ENCODE results near the gene TMEM229A. TPM values are rescaled to one million over a fixed set of nuclear protein-coding genes. Genes with fewer than 3 reads are reported as not detected.

Gene TMEM229A
- total and polyA plus RNA-seq, 10 of the 15 experiments (the other 5 are each of a cell fraction or from before 2014, with no cell fraction given), result not detected

DNA sequence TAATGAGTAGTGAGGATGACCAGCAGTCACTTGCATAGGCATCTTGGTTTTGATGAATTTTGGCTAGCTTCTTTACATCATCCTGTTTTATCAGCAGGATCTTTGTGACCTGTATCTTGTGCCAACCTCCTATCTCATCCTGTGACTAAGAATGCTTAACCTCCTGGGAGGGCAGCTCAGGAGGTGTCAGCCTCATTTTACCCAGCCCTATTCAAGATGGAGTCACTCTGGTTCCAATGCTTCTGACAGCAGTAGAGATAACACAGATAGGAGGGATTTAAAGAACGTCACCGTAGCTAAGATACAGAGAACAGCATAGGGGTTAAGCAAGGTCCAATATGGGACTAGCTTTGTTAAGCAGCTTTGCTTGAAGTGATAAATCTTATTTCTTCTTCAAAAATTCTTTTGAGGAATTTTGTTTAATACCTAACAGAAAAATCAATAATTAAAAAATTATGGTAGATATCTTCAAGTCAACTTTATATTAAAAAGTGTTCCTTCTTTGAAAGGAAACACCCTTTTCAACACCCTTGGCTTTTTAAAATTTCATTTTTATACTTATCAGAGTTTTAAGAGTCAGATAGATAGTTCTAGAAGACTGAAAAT, 39.9 kb downstream of the TMEM229A start:
- ChIA-PET RAD21 (ENCODE audit: unreplicated experiment) (no interaction called here), SMC1A (ENCODE audit: uncharacterized antibody, unreplicated experiment) (no interaction called here), POLR2A (interaction anchor here (0.6 kb wide), 1 partner anchor 1681 kb away, joined by 3 read pairs; no protein-coding TSS in a partner anchor), CTCF (interaction anchor here (0.6 kb wide), 2 partner anchors 122 to 397 kb away, joined by 3 read pairs; no protein-coding TSS in a partner anchor)
- DNase-seq (ENCODE audit: low read depth, low spot score) (no peak), ATAC-seq (no peak), FAIRE-seq (no peak)
- Histone ChIP-seq H3K79me2 (ENCODE audit: control insufficient read depth, insufficient read depth, low read length) (no peaks in the 10 kb centered on the region), H3K4me2 (ENCODE audit: control insufficient read depth, insufficient read depth) (no peak overlapping the region), H3K4me1 (ENCODE audit: control insufficient read depth, insufficient read depth, low read length) (no peaks in the 10 kb centered on the region), H3K27ac (ENCODE audit: control insufficient read depth, insufficient read depth) (no peak overlapping the region), H3K9me3 (replicated peaks; ENCODE audit: control insufficient read depth, insufficient read depth, low read length) (no peaks in the 10 kb centered on the region), H2AFZ (ENCODE audit: control insufficient read depth, low read depth, low read length) (no peak overlapping the region), H4K20me1 (ENCODE audit: control insufficient read depth, insufficient read depth) (no peaks in the 10 kb centered on the region), H3K27me3 (replicated peaks in 1 of 2; ENCODE audit: control insufficient read depth in 2 of 2, insufficient read depth in 2 of 2, low read length in 1 of 2) (no peaks in the 10 kb centered on the region), H3K9ac (ENCODE audit: control insufficient read depth, insufficient read depth, low read length) (no peak overlapping the region), H3K4me3 (no peak overlapping the region), H3K36me3 (ENCODE audit: control insufficient read depth in 2 of 2, insufficient read depth in 2 of 2, low read length in 1 of 2) (no peaks in the 10 kb centered on the region)
- in situ Hi-C loops (cut with MboI) (no loop called here), intact Hi-C loops (cut with micrococcal nuclease; ENCODE audit: unreplicated experiment) (no loop called here)
- no TSS peak for BruUV-seq (replicated peaks)
- 51% methylated on average over 2 of the region's 2 CpGs for WGBS (ENCODE audit: insufficient coverage, insufficient replicate concordance, low lambda C conversion rate, missing lambda C conversion rate)
- TF ChIP-seq, protein P1, sequence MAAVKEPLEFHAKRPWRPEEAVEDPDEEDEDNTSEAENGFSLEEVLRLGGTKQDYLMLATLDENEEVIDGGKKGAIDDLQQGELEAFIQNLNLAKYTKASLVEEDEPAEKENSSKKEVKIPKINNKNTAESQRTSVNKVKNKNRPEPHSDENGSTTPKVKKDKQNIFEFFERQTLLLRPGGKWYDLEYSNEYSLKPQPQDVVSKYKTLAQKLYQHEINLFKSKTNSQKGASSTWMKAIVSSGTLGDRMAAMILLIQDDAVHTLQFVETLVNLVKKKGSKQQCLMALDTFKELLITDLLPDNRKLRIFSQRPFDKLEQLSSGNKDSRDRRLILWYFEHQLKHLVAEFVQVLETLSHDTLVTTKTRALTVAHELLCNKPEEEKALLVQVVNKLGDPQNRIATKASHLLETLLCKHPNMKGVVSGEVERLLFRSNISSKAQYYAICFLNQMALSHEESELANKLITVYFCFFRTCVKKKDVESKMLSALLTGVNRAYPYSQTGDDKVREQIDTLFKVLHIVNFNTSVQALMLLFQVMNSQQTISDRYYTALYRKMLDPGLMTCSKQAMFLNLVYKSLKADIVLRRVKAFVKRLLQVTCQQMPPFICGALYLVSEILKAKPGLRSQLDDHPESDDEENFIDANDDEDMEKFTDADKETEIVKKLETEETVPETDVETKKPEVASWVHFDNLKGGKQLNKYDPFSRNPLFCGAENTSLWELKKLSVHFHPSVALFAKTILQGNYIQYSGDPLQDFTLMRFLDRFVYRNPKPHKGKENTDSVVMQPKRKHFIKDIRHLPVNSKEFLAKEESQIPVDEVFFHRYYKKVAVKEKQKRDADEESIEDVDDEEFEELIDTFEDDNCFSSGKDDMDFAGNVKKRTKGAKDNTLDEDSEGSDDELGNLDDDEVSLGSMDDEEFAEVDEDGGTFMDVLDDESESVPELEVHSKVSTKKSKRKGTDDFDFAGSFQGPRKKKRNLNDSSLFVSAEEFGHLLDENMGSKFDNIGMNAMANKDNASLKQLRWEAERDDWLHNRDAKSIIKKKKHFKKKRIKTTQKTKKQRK (IDR thresholded peaks at IDR 0.05; ENCODE audit: low read depth, low read length), result no peak
- TF ChIP-seq NR2C2 (IDR thresholded peaks at IDR 0.05; ENCODE audit: borderline replicate concordance, control insufficient read depth, insufficient read length, low read depth) (no peak), ZBTB11 (CRISPR knock-in tag; IDR thresholded peaks at IDR 0.05) (no peak), KDM1A (IDR thresholded peaks at IDR 0.05; ENCODE audit: borderline replicate concordance) (no peak), MTA2 (IDR thresholded peaks at IDR 0.05; ENCODE audit: low read depth) (no peak), POLR2AphosphoS2 (IDR thresholded peaks at IDR 0.05; ENCODE audit: low read depth, low read length) (no peak), NFIC (IDR thresholded peaks at IDR 0.05; ENCODE audit: low read depth, low read length) (no peak), ETV6 (conservative IDR thresholded peaks at IDR 0.05 in 1 of 2, IDR thresholded peaks at IDR 0.05 in 1 of 2; ENCODE audit: borderline replicate concordance in 1 of 2, low read depth in 1 of 2) (no peak), RB1 (IDR thresholded peaks at IDR 0.05; ENCODE audit: borderline replicate concordance) (no peak), PKNOX1 (IDR thresholded peaks at IDR 0.05) (no peak)
- TF ChIP-seq, protein P2, sequence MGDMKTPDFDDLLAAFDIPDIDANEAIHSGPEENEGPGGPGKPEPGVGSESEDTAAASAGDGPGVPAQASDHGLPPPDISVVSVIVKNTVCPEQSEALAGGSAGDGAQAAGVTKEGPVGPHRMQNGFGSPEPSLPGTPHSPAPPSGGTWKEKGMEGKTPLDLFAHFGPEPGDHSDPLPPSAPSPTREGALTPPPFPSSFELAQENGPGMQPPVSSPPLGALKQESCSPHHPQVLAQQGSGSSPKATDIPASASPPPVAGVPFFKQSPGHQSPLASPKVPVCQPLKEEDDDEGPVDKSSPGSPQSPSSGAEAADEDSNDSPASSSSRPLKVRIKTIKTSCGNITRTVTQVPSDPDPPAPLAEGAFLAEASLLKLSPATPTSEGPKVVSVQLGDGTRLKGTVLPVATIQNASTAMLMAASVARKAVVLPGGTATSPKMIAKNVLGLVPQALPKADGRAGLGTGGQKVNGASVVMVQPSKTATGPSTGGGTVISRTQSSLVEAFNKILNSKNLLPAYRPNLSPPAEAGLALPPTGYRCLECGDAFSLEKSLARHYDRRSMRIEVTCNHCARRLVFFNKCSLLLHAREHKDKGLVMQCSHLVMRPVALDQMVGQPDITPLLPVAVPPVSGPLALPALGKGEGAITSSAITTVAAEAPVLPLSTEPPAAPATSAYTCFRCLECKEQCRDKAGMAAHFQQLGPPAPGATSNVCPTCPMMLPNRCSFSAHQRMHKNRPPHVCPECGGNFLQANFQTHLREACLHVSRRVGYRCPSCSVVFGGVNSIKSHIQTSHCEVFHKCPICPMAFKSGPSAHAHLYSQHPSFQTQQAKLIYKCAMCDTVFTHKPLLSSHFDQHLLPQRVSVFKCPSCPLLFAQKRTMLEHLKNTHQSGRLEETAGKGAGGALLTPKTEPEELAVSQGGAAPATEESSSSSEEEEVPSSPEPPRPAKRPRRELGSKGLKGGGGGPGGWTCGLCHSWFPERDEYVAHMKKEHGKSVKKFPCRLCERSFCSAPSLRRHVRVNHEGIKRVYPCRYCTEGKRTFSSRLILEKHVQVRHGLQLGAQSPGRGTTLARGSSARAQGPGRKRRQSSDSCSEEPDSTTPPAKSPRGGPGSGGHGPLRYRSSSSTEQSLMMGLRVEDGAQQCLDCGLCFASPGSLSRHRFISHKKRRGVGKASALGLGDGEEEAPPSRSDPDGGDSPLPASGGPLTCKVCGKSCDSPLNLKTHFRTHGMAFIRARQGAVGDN (IDR thresholded peaks at IDR 0.05), result no peak
